Fibroblast of villous mesenchyme (primary cell): ENCODE measurements around the gene CEND1. TPM values are rescaled to one million over a fixed set of nuclear protein-coding genes. Genes with fewer than 3 reads are reported as not detected.

Experiments
- DNase-seq: peaks from one replicate; pipeline ENCODE4 v3.0.0-alpha.2; 2010; ENCODE audit warnings: low read depth
- H3K4me3 ChIP-seq: 2 replicates; pipeline ENCODE4 v1.5.1; 2011; ENCODE audit warnings: low read depth, mild to moderate bottlenecking, low read length
- total RNA-seq: library from RNA; depleted of rRNA; stranded (reverse); fragments of >200 nt; gene quantifications from 2 replicates; pipeline ENCODE4 v1.2.3, GENCODE V29; 2012
- TF ChIP-seq, protein P1 (sequence below): IDR thresholded peaks from 2 replicates; pipeline ENCODE4 v1.5.1; 2012; ENCODE audit warnings: low read depth, mild to moderate bottlenecking, low read length; ENCODE audit not compliant: insufficient read depth

Gene CEND1
- total RNA-seq, 1 donor: 0.43 TPM

- DNase-seq: no peak
- peak overlapping the region; percentile 77 for H3K4me3 ChIP-seq
- TF ChIP-seq, protein P1, sequence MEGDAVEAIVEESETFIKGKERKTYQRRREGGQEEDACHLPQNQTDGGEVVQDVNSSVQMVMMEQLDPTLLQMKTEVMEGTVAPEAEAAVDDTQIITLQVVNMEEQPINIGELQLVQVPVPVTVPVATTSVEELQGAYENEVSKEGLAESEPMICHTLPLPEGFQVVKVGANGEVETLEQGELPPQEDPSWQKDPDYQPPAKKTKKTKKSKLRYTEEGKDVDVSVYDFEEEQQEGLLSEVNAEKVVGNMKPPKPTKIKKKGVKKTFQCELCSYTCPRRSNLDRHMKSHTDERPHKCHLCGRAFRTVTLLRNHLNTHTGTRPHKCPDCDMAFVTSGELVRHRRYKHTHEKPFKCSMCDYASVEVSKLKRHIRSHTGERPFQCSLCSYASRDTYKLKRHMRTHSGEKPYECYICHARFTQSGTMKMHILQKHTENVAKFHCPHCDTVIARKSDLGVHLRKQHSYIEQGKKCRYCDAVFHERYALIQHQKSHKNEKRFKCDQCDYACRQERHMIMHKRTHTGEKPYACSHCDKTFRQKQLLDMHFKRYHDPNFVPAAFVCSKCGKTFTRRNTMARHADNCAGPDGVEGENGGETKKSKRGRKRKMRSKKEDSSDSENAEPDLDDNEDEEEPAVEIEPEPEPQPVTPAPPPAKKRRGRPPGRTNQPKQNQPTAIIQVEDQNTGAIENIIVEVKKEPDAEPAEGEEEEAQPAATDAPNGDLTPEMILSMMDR: no peak
Observed at GRCh38 chr11:776263-776560, 13.7 kb downstream of the CEND1 start.

DNA sequence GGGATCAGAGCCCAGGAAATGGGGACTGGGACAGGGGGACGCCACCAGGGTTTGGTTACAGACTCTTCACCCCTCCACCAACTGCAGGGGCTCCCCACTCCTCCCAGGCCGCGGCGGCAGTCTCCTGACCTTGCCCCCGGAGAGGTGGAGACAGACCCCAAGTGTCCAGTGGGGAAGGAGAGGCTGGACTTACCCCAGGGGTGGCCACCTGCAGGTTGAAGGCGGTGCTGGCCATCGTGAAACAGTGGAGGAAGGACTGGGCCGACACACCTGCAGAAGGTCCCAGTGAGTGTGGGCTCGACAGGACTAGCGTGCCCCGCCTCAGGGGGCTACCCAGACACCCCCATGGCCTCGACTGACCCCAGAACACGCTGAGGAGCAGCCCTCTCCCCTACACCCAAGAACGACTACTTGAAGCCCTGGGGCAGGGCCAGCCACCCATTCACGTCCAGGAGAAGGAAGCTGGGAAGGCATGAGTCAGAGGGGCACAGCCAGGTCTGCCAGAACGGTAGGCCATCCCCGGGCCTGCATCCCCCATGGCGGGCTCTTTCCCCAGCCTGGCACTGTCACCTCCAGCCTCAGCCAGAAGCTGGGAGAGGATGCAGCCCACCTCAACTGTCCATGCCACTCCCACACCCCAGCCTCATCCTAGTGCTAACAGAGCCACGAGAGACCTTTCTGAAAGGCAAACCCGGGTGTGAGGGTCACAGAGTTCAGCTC lies 14.9 kb downstream of the CEND1 start:
- no peak for DNase-seq
- TF ChIP-seq, protein P1: no peak
- peak overlapping the region; percentile 77 for H3K4me3 ChIP-seq

- H3K4me3 ChIP-seq: no peak overlapping the region
- TF ChIP-seq, protein P1: no peak
- no peak for DNase-seq
Observed at GRCh38 chr11:773830-774229, 16.1 kb downstream of the CEND1 start.

GRCh38 chr11:773425-773824 lies 16.5 kb downstream of the CEND1 start:
- TF ChIP-seq, protein P1: no peak
- no peak overlapping the region for H3K4me3 ChIP-seq
- DNase-seq: no peak

GRCh38 chr11:772429-773390 lies 17.2 kb downstream of the CEND1 start:
- DNase-seq: no peak
- no peak overlapping the region for H3K4me3 ChIP-seq
- TF ChIP-seq, protein P1: no peak

- H3K4me3 ChIP-seq: no peak overlapping the region
- no peak for DNase-seq
Observed at GRCh38 chr11:771617-772204, 18.2 kb downstream of the CEND1 start.

More at GRCh38 chr11:771617-772204, 18.2 kb downstream of the CEND1 start:
- TF ChIP-seq, protein P1: no peak
